NCI-H1048 (cell line): ENCODE data around the gene COMP.

ENCODE experiments used
- DNase-seq: peaks from one replicate; lab custom pipeline; 2025; lab: John Stamatoyannopoulos, UW

Gene COMP

DNA sequence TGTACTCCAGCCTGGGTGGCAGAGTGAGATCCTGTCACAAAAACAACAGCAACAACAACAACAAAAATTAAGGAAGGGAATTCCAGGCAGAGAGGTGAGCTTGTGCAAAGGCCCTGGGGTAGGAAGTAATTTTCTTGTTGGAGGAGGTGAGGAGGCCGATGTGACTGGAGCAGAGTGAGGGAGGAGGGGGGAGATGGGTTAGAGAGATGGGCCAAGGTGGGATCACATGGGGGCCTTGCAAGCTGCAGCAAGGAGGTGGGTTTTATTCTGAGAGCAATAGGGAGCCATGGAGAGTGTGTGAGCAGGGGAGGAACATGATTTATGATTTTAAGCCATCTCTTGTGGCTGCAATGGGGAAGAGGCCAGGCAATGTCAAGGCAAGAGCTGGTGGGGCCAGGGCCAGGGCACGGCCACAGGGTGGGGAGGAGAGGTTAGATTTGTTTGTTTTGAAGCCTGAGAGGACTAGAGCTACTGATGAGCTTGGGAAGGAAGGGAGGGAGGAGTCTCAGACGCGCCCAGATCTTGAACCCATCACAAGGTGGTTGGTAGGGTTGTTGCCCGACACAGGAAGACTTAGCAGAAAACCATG is 12.5 kb upstream of the COMP start:
- no peak for DNase-seq

DNA sequence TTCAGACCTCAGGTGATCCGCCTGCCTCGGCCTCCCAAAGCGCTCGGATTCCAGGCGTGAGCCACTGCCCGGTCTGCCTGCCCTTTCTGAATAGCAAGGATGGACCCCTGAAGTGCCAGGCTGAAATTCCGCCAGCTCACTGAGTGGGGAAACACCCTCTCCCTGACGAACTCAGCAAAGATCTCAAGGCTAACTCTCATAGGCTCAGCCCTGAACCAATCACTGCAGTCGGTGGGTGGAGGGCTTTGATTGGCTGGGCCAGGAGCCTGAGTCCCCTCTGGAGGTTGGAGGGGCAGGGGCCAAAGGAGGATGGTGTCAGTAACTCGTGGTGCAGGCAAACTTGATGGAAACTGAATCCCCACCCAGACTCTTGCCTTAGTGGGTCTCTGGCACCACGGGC is 11.2 kb upstream of the COMP start:
- DNase-seq: no peak

DNA sequence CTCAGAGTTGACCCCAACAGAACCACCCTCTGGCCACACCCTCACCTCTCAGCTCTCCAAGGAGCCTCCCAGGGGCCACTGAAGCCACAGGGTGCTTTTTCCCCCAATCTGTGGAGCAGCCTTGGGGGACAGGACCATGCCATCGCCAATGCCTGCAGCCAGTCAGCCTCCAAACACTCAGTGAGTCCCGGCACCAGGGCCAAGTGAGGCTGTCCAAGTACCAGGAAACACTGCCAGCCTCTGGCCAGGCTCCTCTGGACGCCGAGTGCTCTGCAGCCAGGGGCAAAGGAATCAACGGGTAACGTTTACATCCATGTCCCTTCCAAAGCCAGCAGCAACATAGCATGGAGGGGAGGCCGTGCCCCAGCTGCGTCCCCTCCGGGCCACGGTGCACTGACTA is 9.5 kb upstream of the COMP start:
- no peak for DNase-seq

DNA sequence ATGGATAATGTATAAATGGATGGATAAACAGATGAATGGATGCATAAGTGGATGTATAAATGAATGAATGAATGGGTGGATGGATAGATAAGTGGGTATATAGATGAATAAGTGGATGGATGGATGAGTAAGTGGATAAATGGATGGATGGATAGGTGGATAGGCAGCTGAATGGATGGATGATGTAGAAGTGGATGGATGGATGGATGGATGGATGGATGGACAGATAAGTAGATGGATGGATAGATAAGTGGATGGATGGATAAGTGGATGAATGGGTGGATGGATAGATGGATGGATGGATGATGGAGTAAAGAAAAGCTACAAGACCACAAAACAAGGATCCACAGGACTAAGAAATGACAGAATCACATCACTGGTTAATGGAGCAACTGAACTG is 9.0 kb upstream of the COMP start:
- no peak for DNase-seq

DNA sequence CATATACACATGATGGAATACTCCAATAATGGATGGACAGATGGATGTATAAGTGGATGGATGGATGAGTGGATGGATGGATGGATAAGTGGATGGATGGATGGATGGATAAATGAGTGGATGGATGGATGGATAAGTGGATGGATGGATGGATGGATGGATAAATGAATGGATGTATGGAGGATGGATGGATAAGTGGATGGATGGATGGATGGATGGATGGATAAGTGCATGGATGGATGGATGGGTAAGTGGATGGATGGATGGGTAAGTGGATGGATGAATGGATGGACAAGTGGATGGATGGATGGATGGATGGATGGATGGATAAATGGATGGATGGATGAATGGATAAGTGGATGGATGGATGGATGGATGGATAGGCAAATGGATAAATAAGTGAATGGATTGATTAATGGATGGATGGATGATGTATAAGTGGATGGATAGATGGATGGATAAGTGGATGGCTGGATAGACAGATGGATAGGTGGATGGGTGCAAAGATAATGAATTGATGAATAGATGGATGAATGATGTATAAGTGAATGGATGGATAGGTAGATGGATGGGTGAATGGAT is 8.4 kb upstream of the COMP start:
- DNase-seq: no peak

DNA sequence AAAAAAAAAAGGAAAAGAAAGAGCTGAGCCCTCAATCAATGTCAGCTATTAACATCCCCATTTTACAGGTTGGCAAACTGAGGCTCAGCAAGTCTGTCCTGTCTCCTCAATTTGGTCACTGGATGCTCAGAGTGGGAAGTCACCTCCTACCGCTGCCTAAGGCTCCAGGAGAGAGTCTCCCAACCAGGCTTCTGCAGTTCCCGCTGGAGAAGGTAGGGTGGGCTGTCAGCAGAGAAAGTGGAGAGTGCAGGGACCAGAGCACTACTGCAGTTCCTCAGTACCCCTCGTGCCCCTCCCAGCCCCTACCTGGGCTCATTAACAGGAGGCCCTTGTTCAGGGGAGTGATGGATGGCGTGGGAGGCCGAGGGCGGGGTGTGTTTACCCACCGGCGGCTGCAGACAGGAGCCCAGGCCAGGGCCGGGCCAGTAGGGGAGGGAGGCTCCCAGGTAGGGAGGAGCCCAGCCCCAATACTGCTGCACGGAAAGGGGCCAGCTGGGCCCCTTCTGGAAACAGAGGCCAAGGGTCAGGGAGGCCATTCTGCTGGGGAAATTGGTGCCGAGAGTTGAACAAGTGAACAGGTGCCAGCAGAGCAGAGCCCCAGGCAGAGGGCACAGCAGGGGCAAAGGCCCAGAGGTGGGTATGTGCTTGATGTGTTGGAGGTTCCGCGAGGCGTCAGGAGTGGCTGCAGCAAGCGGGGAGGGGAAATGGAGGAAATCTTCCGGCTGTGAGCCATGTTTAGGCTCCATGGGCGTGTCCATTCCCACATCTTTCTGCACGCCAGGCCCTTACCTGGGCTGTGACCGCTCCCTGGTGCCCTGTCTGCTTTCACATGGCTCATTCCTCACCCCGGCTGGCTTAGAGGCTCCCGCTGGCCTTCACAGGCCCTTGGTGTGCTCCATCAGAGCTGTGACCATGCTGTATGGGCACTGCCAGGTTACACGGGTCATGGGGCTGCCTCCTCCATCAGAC is 7.6 kb upstream of the COMP start:
- DNase-seq: no peak

DNA sequence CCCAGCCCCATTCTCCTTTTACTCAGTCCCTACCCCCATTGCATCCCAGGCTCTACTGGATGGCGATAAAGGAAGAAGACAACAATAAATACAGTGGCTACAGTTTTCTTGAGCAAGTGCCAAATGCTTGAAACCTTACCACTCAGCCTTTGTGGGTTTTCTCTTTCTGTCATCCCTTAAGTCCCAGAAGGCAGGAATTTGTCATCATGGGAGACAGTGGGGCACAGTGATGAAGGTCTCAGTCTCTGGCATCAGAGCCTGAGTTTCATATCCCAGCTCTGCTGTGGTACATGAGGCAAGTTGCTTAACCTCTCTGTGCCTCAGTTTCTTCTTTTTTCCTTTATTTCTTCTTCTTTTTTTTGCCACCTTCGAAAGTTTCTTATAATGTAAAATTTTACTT is 5.1 kb upstream of the COMP start:
- DNase-seq: no peak

DNA sequence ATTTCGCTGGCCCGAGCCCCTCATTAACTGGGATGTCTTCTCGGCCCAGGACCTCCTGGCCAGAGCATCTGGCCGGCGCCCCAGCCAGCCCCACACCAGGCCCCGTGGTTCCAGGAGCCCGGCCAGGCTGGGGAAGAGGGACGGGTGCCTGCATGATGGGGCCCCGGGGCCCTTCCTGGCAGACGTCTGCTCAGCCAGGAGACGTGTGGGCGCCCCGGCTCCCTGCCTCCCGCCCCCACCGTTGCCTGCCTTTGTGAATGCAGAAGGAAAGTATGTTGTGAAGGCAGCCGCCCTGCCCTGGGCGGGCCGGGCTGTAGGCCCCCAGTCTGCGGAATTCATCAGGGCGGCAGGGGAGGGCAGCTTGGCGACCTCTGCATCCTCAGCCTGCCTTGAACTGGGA is 4.4 kb upstream of the COMP start:
- no peak for DNase-seq

DNA sequence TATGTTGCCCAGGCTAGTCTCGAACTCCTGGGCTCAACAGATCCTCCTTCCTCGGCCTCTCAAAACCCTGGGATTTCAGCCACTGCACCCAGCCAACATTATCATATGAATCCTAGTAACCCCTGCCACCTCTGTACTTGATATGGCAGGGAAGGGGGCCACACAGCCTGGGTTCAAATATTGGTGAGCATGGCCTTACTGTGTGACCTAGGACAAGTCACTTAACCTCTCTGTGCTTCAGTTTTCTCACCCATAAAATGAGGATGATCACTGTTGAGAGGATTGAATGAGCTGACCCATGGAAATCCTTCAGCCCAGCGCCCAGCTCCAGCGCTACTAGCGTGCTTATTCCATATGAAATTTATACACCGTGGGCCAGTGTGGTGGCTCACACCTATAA is 3.6 kb upstream of the COMP start:
- DNase-seq: no peak

DNA sequence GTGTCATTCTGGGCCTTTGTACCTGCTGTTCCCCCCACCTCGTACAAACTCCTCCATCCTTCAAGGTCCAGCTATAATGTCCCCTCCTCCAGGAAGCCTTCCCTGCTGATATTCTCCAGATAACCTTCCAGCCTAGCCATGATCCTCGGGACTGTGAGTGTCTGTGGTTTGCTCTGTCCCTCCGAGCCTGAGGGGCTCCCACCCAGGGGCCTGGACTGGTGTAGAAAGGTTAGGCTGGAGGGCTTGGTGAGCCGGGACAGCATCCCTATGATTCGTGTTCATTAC is 2.9 kb upstream of the COMP start:
- DNase-seq: no peak

DNA sequence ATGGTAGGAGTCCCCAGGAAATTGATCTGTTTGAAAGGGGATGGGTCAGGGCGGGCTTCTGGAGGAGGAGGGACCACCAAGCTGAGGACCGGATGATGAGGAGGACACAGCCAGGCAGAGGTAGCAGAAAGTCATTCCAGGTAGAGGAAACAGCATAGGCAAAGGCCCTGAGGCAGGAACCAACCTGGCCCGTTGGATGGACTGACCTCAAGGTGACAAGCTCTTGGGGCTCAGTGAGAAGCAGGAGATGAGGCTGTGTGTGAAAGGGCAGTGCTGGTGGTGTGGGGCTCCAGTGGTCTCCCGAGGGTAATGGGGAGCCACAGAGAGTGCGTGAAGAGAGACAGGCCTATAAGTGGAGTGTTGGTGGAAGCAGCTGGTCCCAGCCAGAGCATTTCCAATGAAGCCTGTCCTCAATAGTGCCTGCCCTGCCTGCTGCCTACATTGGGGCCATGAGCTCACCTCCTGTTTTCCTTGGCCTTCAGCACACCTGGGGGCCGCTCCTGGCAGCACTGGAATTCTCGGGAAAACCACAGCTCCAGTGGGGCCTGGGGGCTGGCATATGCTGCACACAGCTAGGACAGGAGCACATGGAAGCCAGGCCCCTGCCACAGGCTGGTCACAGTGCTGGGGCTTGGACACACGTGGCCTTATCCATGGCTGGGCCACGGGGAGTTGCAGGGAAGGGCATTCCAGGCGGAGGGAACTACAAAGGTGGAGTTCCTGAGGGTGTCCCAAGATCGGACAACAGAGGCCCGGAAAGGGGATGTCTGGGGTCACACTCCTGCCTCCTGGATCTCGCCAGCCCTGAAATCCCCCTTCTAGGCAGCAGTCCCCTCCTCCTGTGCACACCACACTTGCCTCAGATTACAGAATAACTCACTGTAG is 2.3 kb upstream of the COMP start:
- DNase-seq: no peak

DNA sequence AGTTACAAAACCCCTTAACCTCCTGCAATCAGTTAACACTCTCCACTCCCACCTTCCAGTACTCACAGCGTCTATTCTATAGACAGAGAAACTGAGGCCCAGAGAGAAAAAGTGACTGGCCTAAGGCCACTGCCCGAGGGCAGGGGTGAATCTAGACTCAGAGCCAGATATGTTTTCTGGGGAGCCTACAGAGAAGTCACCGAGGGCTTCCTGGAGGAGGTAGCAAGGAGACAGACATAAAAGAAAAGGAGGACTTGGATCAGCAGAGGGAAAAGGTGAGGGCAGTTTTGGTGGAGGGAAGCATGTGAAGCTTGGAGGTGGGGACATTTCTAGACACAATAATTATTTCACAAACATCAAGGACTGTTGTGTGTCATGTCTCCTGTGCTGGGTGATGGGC is 1.6 kb upstream of the COMP start:
- no peak for DNase-seq

DNA sequence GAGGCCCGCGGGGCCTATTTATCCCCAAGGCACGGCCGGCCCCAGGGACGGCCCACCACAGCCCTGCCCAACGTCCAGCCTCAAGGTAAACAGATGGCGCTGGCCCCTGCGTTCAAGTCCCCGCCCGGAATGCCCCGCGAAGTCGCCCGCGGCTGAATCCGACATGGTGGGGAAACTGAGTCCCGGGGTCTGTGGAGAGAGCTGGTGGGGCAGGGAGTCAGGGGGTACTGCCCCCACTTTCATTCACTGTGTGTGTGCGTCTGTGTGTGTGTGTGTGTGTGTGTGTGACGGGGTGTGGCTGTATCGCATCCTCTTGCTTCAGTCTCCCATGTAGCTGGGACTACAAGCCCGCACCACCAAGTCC is 192 bp upstream of the COMP start:
- DNase-seq: no peak

DNA sequence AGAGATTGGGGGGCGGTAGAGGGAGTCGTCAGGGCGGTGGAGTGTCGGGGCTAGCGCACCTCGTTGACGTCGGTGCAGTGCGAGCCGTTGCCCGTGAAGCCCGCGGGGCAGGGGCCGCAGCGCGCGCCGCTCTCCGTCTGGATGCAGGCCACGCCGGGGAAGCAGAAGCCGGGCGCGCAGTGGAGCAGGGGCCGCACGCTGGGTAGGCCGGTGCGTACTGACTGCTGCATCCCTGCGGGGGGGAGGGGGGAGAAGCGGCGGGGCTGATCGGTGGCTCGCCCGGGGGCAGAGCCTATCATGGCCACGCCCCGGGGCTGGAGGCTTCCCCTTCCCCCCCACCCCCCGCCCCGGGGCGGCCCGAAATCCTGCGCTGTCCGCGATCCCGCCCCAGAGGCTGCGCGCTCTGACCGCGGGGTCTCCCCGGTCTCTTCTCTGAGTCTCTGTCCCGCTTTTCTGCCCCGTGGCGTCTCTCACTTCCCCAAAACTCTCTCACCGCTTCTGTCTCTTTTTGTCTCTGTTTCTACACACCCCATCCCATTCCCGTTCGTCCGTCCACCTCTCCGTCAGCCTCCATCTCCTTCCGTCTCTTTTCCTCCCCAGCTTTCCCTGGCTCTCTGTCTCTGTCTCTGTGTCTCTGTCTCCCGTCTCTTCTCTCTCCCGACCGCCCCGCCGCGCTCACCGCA is 1.1 kb downstream of the COMP start:
- DNase-seq: no peak

DNA sequence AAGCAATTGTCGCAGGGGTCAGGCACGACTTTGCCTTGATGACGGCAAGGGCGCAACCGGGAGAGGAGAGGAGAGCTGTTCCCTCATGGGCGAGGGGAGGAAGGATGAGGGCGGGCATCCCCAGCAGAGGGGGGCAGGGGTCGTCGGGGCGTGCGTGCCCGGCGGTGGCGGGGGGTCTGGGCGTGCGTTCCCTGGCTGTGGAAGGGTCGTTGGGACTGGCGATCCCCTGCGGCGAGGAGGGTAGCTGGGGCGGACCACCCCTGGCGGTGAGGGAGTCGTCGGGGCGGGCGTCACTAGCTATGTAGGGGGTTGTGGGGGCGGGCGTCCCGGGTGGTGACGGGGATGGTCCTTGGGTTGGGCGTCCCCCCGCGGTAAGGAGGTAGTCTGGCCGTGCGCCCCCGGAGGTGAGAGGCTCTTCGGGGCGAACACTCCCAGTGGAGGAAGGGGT is 1.7 kb downstream of the COMP start:
- DNase-seq: no peak

DNA sequence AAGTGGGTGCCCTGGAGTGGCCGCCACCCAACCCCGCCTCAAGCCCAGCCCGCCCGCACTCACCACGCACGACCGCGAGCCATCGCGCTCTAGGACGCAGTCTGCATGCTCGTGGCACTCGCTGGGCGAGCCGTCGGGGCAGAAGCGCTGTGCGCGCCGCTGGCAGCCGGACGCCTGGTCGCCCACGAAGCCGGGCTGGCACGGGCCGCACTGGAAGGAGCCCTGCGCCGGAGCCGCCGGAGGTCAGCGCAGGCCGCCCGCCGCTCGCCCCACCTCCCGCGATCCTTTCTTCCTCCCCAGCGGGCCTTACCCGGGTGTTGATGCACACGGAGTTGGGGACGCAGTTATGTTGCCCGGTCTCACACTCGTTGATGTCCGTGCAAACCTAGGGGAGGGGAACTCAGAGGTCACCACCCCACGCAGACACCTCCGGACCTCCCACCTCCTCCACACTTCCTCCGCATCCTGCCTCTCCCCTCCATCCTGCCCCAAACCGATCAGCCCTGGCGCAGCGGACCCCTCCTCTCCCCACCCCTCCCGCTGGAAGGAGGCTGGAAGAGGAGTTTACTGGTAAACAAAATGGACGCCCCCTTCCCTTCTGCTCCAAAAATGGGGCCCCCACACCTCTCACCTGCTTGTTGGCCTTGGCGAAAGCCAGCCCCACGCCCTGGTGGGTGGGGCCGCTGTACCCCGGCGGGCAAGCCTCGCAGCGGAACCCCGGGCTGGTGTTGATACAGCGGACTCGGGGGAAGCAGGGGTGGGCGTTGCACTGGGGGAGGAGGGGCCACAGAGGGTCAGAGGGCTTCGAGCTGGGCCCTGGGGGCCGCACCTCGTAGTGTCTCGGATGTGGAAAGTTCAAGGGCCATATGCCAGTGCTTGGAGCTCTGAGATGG is 2.3 kb downstream of the COMP start:
- DNase-seq: no peak

DNA sequence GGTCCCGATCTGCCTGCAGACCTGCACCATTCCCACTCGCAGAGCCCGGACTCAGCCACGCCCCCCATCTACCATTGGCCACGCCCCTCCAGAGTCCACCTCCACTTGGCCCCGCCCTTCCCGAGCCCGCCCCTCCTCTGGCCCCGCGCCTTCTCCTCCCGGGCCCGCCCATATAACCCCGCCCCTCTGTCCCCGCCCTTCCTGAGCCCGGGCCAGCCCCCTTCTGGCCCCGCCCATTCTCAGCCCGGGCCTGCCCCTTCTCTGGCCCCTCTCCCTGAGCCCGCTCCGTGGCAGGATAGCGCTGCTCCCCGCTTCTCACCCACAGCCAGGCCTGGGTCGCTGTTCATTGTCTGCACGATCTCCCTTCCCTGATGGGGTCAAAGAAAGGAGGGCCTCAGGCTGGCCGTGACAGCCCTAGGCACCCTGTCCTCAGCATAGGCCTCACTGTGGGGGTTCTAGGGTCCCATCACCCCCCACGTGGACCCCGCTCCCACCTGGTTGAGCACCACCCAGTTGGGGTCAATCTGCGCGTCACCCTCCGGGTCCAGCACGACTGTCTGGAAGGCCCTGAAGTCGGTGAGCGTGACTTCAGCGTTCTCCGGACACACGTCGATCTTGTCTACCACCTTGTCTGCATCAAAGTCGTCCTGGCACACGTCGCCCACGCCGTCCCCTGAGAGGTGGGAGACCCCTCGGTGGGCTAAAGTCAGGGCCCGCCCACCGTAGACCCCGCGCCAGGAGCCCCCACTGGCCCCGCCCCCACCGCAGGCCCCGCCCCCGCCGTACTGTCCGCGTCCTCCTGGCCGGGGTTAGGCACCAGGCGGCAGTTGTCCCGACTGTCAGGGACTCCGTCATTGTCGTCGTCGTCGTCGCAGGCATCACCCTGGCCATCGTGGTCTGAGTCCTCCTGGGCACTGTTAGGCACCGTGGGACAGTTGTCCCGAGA is 5.7 kb downstream of the COMP start:
- peak; percentile 42 for DNase-seq

DNA sequence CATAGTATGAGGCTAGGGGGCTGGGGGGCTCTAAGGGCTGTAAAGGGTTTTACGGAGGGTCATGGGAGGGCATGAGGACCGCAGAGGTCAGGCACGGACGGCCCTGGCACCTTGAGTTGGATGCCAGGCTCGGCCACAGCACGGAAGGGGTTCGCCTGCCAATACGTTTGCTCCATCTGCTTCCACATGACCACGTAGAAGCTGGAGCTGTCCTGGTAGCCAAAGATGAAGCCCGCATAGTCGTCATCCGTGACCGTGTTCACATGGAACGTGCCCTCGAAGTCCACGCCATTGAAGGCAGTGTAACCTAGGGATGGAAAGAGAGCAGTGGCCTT is 6.4 kb downstream of the COMP start:
- no peak for DNase-seq

DNA sequence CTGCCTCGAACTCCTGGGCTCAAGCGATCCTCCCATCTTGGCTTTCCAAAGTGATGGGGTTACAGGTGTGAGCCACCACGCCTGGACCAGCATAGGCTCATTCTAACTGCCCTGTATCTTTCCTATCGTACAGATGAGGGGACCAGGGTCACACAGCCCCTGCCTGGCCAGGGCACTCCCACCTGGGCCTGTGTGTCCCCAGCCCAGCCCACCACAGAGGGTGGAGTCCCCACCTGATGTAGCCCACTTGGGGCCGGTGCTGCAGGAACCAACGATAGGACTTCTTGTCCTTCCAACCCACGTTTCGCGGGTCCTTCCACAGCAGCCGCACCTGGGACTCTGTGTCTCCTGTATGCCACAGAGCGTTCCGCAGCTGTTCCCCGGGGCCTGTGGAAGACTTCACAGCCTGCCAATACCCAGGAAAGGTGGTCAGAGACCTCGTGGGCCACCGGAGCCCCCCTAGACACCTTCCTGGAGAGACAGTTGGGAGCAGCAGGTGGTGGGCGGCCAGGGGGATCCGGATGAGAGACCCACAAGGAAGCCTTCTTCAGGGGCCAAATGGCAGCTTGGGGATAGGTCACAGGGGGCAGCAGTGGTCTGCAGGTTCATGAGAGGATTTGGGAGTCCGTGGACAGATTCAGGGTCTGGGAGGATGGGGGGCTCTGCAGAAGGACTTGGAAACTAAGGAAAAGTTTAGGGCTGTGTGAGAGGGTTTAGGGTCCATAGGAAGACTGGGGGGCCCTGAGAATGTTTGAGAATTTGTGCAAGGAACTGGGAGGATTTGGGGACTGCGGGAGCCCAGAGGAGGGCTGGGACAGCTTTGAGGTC is 6.9 kb downstream of the COMP start:
- no peak for DNase-seq
